H9 (cell line): ENCODE measurements around the gene EXOSC1. TPM values are rescaled to one million over a fixed set of nuclear protein-coding genes. Genes with fewer than 3 reads are reported as not detected.

Experiments
- DNase-seq: peaks from one replicate; pipeline ENCODE4 v3.0.0-alpha.2; 2017
- H2AFZ ChIP-seq: one replicate; pipeline ENCODE4 v1.6.1; 2013; ENCODE audit warnings: mild to moderate bottlenecking, low read length, control low read depth, moderate library complexity
- H2AK5ac ChIP-seq: 2 replicates; pipeline ENCODE4 v1.6.1; 2013; ENCODE audit warnings: low read length, control low read depth, mixed read lengths; ENCODE audit not compliant: insufficient read length
- H2BK120ac ChIP-seq: one replicate; pipeline ENCODE4 v1.6.1; 2013; ENCODE audit warnings: low read depth, mild to moderate bottlenecking, low read length, control low read depth, inconsistent platforms; ENCODE audit not compliant: poor library complexity, severe bottlenecking
- H2BK12ac ChIP-seq: 2 replicates; pipeline ENCODE4 v1.6.1; 2013; ENCODE audit warnings: low read length, control low read depth, mixed read lengths, low read depth; ENCODE audit not compliant: insufficient read length
- H2BK15ac ChIP-seq: 2 replicates; pipeline ENCODE4 v1.6.1; 2013; ENCODE audit warnings: low read depth, low read length, control low read depth
- H2BK20ac ChIP-seq: one replicate; pipeline ENCODE4 v1.6.1; 2013; ENCODE audit warnings: low read depth, mild to moderate bottlenecking, low read length, control low read depth, inconsistent platforms; ENCODE audit not compliant: poor library complexity, severe bottlenecking
- H2BK5ac ChIP-seq: 2 replicates; pipeline ENCODE4 v1.6.1; 2013; ENCODE audit warnings: low read length, control low read depth, mixed read lengths; ENCODE audit not compliant: insufficient read length
- H3K14ac ChIP-seq: 2 replicates; pipeline ENCODE4 v1.6.1; 2013; ENCODE audit warnings: low read length, control low read depth; ENCODE audit not compliant: insufficient read depth
- H3K18ac ChIP-seq: 2 replicates; pipeline ENCODE4 v1.6.1; 2013; ENCODE audit warnings: low read depth, mild to moderate bottlenecking, mixed read lengths, low read length, control low read depth; ENCODE audit not compliant: insufficient read length
- H3K23ac ChIP-seq: 2 replicates; pipeline ENCODE4 v1.6.1; 2013; ENCODE audit warnings: low read length, control low read depth, mixed read lengths, low read depth; ENCODE audit not compliant: insufficient read length
- H3K23me2 ChIP-seq: 2 replicates; pipeline ENCODE4 v1.6.1; 2013; ENCODE audit warnings: low read depth, mild to moderate bottlenecking, mixed read lengths, low read length, control low read depth; ENCODE audit not compliant: insufficient read length, poor library complexity, severe bottlenecking
- H3K27ac ChIP-seq: 2 replicates; pipeline ENCODE4 v1.5.1; 2013; ENCODE audit warnings: low read length, control low read depth, mixed read lengths, low read depth; ENCODE audit not compliant: insufficient read length
- H3K27me3 ChIP-seq: 2 replicates; pipeline ENCODE4 v1.6.1; 2013; ENCODE audit warnings: low read length, control low read depth, inconsistent platforms; ENCODE audit not compliant: insufficient read depth
- H3K4ac ChIP-seq: 2 replicates; pipeline ENCODE4 v1.6.1; 2013; ENCODE audit warnings: low read depth, mild to moderate bottlenecking, control low read depth, inconsistent platforms, low read length, moderate library complexity
- H3K4me1 ChIP-seq: 2 replicates; pipeline ENCODE4 v1.6.1; 2013; ENCODE audit warnings: low read length, control low read depth, inconsistent platforms; ENCODE audit not compliant: insufficient read depth
- H3K4me2 ChIP-seq: 2 replicates; pipeline ENCODE4 v1.6.1; 2013; ENCODE audit warnings: low read length, control low read depth, mixed read lengths; ENCODE audit not compliant: insufficient read length, insufficient read depth
- H3K56ac ChIP-seq: 2 replicates; pipeline ENCODE4 v1.6.1; 2013; ENCODE audit warnings: low read depth, mild to moderate bottlenecking, mixed read lengths, low read length, control low read depth; ENCODE audit not compliant: insufficient read length
- H3K79me1 ChIP-seq: 2 replicates; pipeline ENCODE4 v1.6.1; 2013; ENCODE audit warnings: low read depth, mild to moderate bottlenecking, moderate library complexity, low read length, control low read depth, inconsistent platforms; ENCODE audit not compliant: insufficient read depth, poor library complexity, severe bottlenecking
- H3K79me2 ChIP-seq: 2 replicates; pipeline ENCODE4 v1.6.1; 2013; ENCODE audit warnings: low read length, control low read depth, inconsistent platforms; ENCODE audit not compliant: insufficient read depth
- H3K9ac ChIP-seq: 2 replicates; pipeline ENCODE4 v1.6.1; 2013; ENCODE audit warnings: low read length, control low read depth, mixed read lengths; ENCODE audit not compliant: insufficient read length; ENCODE audit errors: extremely low read depth
- H3K9me3 ChIP-seq: one replicate; pipeline ENCODE4 v1.6.1; 2013; ENCODE audit warnings: low read depth, low read length, inconsistent platforms; ENCODE audit not compliant: control insufficient read depth
- H3T11ph ChIP-seq: one replicate; pipeline ENCODE4 v1.6.1; 2013; ENCODE audit warnings: mild to moderate bottlenecking, low read length, control low read depth, inconsistent platforms
- H4K20me1 ChIP-seq: one replicate; pipeline ENCODE4 v1.6.1; 2013; ENCODE audit not compliant: control insufficient read depth, insufficient read length, insufficient read depth
- H4K5ac ChIP-seq: 2 replicates; pipeline ENCODE4 v1.6.1; 2013; ENCODE audit warnings: low read depth, mild to moderate bottlenecking, mixed read lengths, low read length, control low read depth; ENCODE audit not compliant: insufficient read length
- H4K8ac ChIP-seq: replicated peaks from 2 replicates; pipeline ENCODE4 v1.6.1; 2013; ENCODE audit warnings: low read length, control low read depth, mixed read lengths, low read depth; ENCODE audit not compliant: insufficient read length
- H4K91ac ChIP-seq: 2 replicates; pipeline ENCODE4 v1.6.1; 2013; ENCODE audit warnings: low read depth, mild to moderate bottlenecking, moderate library complexity, mixed read lengths, low read length, control low read depth; ENCODE audit not compliant: insufficient read length
- H3K27ac Mint-ChIP-seq, 3 experiments: 2 replicates in 2 of 3; 3 replicates in 1 of 3; pipeline ENCODE4 v1.8.0; 2020 to 2021; ENCODE audit warnings: mixed read lengths in 3 of 3, mild to moderate bottlenecking in 1 of 3, moderate library complexity in 1 of 3
- H3K27me3 Mint-ChIP-seq: 2 replicates; pipeline ENCODE4 v1.8.0; 2021; ENCODE audit warnings: low read depth, mild to moderate bottlenecking, moderate library complexity, mixed read lengths
- H3K36me3 Mint-ChIP-seq, 3 experiments: 2 replicates in 2 of 3; 3 replicates in 1 of 3; pipeline ENCODE4 v1.8.0; 2020 to 2021; ENCODE audit warnings: low read depth in 3 of 3, mixed read lengths in 3 of 3; ENCODE audit not compliant: insufficient read depth in 1 of 3
- H3K4me1 Mint-ChIP-seq, 2 experiments: 2 replicates each; pipeline ENCODE4 v1.8.0; 2020; ENCODE audit warnings: mixed read lengths in 2 of 2
- H3K4me3 Mint-ChIP-seq, 2 experiments: 2 replicates in 1 of 2; 3 replicates in 1 of 2; pipeline ENCODE4 v1.8.0; 2020 to 2021; ENCODE audit warnings: mild to moderate bottlenecking in 2 of 2, mixed read lengths in 2 of 2, moderate library complexity in 1 of 2
- H3K9me3 Mint-ChIP-seq, 2 experiments: 2 replicates in 1 of 2; 3 replicates in 1 of 2; pipeline ENCODE4 v1.8.0; 2020; ENCODE audit warnings: mild to moderate bottlenecking in 2 of 2, mixed read lengths in 2 of 2, moderate library complexity in 1 of 2
- WGBS: extraction: QIAGEN DNeasy Blood & Tissue Kit; methylation state at CpG from one replicate; pipeline ENCODE4 v1.1.7; 2013; ENCODE audit warnings: missing lambda C conversion rate, low lambda C conversion rate, mixed read lengths; ENCODE audit not compliant: insufficient read length; ENCODE audit errors: extremely low coverage; 5-methylcytosine and 5-hydroxymethylcytosine counted together
- total RNA-seq: library from RNA; stranded (reverse); gene quantifications from 2 replicates; pipeline ENCODE4 v1.2.1, GENCODE V29; 2021
- TF ChIP-seq, protein P1 (sequence below): fragments of 200-600 bp; sonication (generic); conservative IDR thresholded peaks from 3 replicates; pipeline ENCODE4 v1.8.0; 2021; ENCODE audit warnings: antibody characterized with exemption, mild to moderate bottlenecking

Gene EXOSC1
- total RNA-seq, 1 experiment from 2014 or later = 66.4 TPM

- Histone ChIP-seq H3K9me3 (no peaks in the 10 kb centered on the region), H3K27ac (no peak overlapping the region), H3K9ac (no peak overlapping the region), H3K18ac (no peak overlapping the region), H4K91ac (no peak overlapping the region), H2BK15ac (no peak overlapping the region), H3K79me2 (peaks cover 14% of the 10 kb centered on the region; the same call in 1 of the 2 replicates), H2BK20ac (no peak overlapping the region), H3K56ac (no peak overlapping the region), H3K27me3 (no peaks in the 10 kb centered on the region), H3K4ac (no peak overlapping the region), H3K4me1 (peaks cover 3% of the 10 kb centered on the region; the same call in 1 of the 2 replicates), H3K4me2 (no peak overlapping the region), H3K14ac (no peak overlapping the region), H2BK5ac (no peak overlapping the region), H2BK12ac (no peak overlapping the region), H3K23ac (no peak overlapping the region), H4K20me1 (no peaks in the 10 kb centered on the region), H3K79me1 (peaks cover 12% of the 10 kb centered on the region), H2AK5ac (no peak overlapping the region), H4K8ac (no peak overlapping the region), H2BK120ac (no peak overlapping the region), H3K23me2 (no peaks in the 10 kb centered on the region), H2AFZ (no peak overlapping the region), H4K5ac (no peak overlapping the region), H3T11ph (no peak overlapping the region)
- Mint-ChIP-seq H3K4me1 (peaks cover 10 to 13% of the 10 kb centered on the region in 2 experiments), H3K36me3 (peaks cover 0 to 26% (median 18%) of the 10 kb centered on the region in 3 experiments; a peak in 6 of 7 replicates), H3K27me3 (no peaks in the 10 kb centered on the region), H3K4me3 (no peak overlapping the region), H3K9me3 (no peaks in the 10 kb centered on the region), H3K27ac (0 out of 7 replicates have a peak overlapping the region, but pooled peaks of 1 of the 3 experiments have one; percentile 20)
- WGBS = no CpG with 5 or more reads among the region's 4 CpGs
- TF ChIP-seq, protein P1, sequence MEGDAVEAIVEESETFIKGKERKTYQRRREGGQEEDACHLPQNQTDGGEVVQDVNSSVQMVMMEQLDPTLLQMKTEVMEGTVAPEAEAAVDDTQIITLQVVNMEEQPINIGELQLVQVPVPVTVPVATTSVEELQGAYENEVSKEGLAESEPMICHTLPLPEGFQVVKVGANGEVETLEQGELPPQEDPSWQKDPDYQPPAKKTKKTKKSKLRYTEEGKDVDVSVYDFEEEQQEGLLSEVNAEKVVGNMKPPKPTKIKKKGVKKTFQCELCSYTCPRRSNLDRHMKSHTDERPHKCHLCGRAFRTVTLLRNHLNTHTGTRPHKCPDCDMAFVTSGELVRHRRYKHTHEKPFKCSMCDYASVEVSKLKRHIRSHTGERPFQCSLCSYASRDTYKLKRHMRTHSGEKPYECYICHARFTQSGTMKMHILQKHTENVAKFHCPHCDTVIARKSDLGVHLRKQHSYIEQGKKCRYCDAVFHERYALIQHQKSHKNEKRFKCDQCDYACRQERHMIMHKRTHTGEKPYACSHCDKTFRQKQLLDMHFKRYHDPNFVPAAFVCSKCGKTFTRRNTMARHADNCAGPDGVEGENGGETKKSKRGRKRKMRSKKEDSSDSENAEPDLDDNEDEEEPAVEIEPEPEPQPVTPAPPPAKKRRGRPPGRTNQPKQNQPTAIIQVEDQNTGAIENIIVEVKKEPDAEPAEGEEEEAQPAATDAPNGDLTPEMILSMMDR = no peak
- no peak for DNase-seq
Measured at GRCh38 chr10:97485647-97486281, 40.0 kb upstream of the EXOSC1 start.
